ENCODE data around the gene FCN3.
A peak's percentile ranks its signal among the peaks of the same experiment; 100 is the strongest.

The FCN3 gene

DNA sequence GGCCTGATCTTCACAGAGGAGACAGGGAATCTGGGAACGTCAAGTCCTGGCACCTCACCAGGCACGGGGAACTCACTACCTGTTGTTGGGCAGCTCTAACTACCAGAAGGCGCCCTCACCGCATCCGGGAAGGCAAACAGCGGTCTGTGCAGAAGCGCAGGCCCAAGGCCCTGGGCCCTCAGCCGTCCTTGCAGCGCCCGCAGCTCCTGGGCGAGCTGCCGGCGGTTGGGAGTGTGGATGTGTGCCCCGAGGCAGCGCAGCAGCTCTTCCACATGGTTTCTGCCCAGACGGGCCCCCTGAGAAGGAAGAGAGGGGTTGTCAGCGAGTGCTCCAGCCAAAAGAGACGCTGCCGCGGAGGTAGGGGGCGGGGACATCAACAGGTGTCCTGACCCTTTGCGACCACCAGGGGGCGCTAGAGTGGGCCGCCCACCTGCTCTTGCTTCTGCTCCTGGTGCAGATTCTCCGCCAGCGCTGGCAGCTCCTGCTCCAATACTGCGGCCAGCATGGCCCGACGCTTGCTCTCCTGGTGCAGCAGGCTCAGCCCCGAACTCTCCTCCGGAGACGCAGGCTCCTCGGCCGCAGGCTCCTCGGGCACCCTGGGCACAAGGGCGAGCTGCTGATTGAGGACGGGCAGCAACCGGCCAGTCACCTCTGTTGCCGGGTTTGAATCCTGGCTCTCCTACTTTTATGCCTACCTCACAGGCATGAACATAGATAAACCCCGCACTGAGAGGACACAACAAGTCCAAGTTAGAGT, 17.2 kb downstream of the FCN3 start:
- no peak overlapping the region for H3K27ac ChIP-seq

GRCh38 chr1:27356619-27357280, 17.9 kb downstream of the FCN3 start:
- no peaks in the 10 kb centered on the region for H4K20me1 ChIP-seq (ENCODE audit: insufficient read depth)
- TF ChIP-seq, protein P1, sequence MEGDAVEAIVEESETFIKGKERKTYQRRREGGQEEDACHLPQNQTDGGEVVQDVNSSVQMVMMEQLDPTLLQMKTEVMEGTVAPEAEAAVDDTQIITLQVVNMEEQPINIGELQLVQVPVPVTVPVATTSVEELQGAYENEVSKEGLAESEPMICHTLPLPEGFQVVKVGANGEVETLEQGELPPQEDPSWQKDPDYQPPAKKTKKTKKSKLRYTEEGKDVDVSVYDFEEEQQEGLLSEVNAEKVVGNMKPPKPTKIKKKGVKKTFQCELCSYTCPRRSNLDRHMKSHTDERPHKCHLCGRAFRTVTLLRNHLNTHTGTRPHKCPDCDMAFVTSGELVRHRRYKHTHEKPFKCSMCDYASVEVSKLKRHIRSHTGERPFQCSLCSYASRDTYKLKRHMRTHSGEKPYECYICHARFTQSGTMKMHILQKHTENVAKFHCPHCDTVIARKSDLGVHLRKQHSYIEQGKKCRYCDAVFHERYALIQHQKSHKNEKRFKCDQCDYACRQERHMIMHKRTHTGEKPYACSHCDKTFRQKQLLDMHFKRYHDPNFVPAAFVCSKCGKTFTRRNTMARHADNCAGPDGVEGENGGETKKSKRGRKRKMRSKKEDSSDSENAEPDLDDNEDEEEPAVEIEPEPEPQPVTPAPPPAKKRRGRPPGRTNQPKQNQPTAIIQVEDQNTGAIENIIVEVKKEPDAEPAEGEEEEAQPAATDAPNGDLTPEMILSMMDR (conservative IDR thresholded peaks at IDR 0.05; ENCODE audit: low read depth, low read length), result no peak

More for the DNA sequence above, 17.2 kb downstream of the FCN3 start:
- Histone ChIP-seq H3K4me1 (ENCODE audit: low read depth, poor library complexity, severe bottlenecking) (peaks cover 7% of the 10 kb centered on the region), H4K20me1 (ENCODE audit: insufficient read depth) (no peaks in the 10 kb centered on the region), H3K27me3 (ENCODE audit: insufficient read depth, low read depth) (no peaks in the 10 kb centered on the region), H3K9ac (no peak overlapping the region), H3K4me2 (peak overlapping the region; percentile 79), H3K4me3 (IDR thresholded peaks at IDR 0.05; ENCODE audit: insufficient read depth, low read depth, low read length) (no peak overlapping the region), H2AFZ (ENCODE audit: low read depth) (peak overlapping the region; percentile 79), H3K36me3 (ENCODE audit: insufficient read depth) (no peaks in the 10 kb centered on the region), H3K79me2 (ENCODE audit: insufficient read depth, low read depth) (no peaks in the 10 kb centered on the region)
- TF ChIP-seq, protein P1 (conservative IDR thresholded peaks at IDR 0.05; ENCODE audit: low read depth, low read length), result peak; percentile 85

GRCh38 chr1:27356277-27356618, 18.4 kb downstream of the FCN3 start:
- H2AFZ ChIP-seq (ENCODE audit: low read depth), result no peak overlapping the region
- no peaks in the 10 kb centered on the region for H4K20me1 ChIP-seq (ENCODE audit: insufficient read depth)
- TF ChIP-seq, protein P1 (conservative IDR thresholded peaks at IDR 0.05; ENCODE audit: low read depth, low read length), result no peak
- H3K4me1 ChIP-seq (ENCODE audit: low read depth, poor library complexity, severe bottlenecking), result peaks cover 7% of the 10 kb centered on the region
- H3K27me3 ChIP-seq (ENCODE audit: insufficient read depth, low read depth), result no peaks in the 10 kb centered on the region
- H3K4me3 ChIP-seq (IDR thresholded peaks at IDR 0.05; ENCODE audit: insufficient read depth, low read depth, low read length), result no peak overlapping the region
- no peaks in the 10 kb centered on the region for H3K36me3 ChIP-seq (ENCODE audit: insufficient read depth)
- no peak overlapping the region for H3K4me2 ChIP-seq
- H3K9ac ChIP-seq, result no peak overlapping the region
- H3K79me2 ChIP-seq (ENCODE audit: insufficient read depth, low read depth), result no peaks in the 10 kb centered on the region
- H3K27ac ChIP-seq, result no peak overlapping the region

More at GRCh38 chr1:27356619-27357280, 17.9 kb downstream of the FCN3 start:
- no peaks in the 10 kb centered on the region for H3K27me3 ChIP-seq (ENCODE audit: insufficient read depth, low read depth)
- peak overlapping the region; percentile 79; the same call in 1 of the 2 replicates for H3K4me2 ChIP-seq
- H3K79me2 ChIP-seq (ENCODE audit: insufficient read depth, low read depth), result no peaks in the 10 kb centered on the region
- no peak overlapping the region for H3K4me3 ChIP-seq (IDR thresholded peaks at IDR 0.05; ENCODE audit: insufficient read depth, low read depth, low read length)
- H3K36me3 ChIP-seq (ENCODE audit: insufficient read depth), result no peaks in the 10 kb centered on the region
- no peak overlapping the region for H3K9ac ChIP-seq
- H3K27ac ChIP-seq, result no peak overlapping the region
- H3K4me1 ChIP-seq (ENCODE audit: low read depth, poor library complexity, severe bottlenecking), result peaks cover 7% of the 10 kb centered on the region
- H2AFZ ChIP-seq (ENCODE audit: low read depth), result peak overlapping the region; percentile 79

- no peak overlapping the region for H3K27ac ChIP-seq
- H3K4me2 ChIP-seq, result no peak overlapping the region
- H3K79me2 ChIP-seq (ENCODE audit: insufficient read depth, low read depth), result no peaks in the 10 kb centered on the region
- H3K4me3 ChIP-seq (IDR thresholded peaks at IDR 0.05; ENCODE audit: insufficient read depth, low read depth, low read length), result no peak overlapping the region
- TF ChIP-seq, protein P1 (conservative IDR thresholded peaks at IDR 0.05; ENCODE audit: low read depth, low read length), result no peak
- no peaks in the 10 kb centered on the region for H3K36me3 ChIP-seq (ENCODE audit: insufficient read depth)
- H2AFZ ChIP-seq (ENCODE audit: low read depth), result no peak overlapping the region
- H4K20me1 ChIP-seq (ENCODE audit: insufficient read depth), result no peaks in the 10 kb centered on the region
- no peak overlapping the region for H3K9ac ChIP-seq
- peaks cover 7% of the 10 kb centered on the region for H3K4me1 ChIP-seq (ENCODE audit: low read depth, poor library complexity, severe bottlenecking)
- no peaks in the 10 kb centered on the region for H3K27me3 ChIP-seq (ENCODE audit: insufficient read depth, low read depth)
Measured at GRCh38 chr1:27355683-27356082, 18.9 kb downstream of the FCN3 start.
